GM12801 (cell line): ENCODE results near the gene LRRFIP2.

Source experiments
- TF ChIP-seq, protein P1 (sequence below): IDR thresholded peaks from one replicate; pipeline ENCODE4 v1.5.1; 2011; ENCODE audit warnings: control low read depth; ENCODE audit not compliant: insufficient read length; ENCODE audit errors: extremely low read depth

LRRFIP2 gene

GRCh38 chr3:37197810-37198371, 23.5 kb upstream of the LRRFIP2 start:
- TF ChIP-seq, protein P1, sequence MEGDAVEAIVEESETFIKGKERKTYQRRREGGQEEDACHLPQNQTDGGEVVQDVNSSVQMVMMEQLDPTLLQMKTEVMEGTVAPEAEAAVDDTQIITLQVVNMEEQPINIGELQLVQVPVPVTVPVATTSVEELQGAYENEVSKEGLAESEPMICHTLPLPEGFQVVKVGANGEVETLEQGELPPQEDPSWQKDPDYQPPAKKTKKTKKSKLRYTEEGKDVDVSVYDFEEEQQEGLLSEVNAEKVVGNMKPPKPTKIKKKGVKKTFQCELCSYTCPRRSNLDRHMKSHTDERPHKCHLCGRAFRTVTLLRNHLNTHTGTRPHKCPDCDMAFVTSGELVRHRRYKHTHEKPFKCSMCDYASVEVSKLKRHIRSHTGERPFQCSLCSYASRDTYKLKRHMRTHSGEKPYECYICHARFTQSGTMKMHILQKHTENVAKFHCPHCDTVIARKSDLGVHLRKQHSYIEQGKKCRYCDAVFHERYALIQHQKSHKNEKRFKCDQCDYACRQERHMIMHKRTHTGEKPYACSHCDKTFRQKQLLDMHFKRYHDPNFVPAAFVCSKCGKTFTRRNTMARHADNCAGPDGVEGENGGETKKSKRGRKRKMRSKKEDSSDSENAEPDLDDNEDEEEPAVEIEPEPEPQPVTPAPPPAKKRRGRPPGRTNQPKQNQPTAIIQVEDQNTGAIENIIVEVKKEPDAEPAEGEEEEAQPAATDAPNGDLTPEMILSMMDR: no peak

- TF ChIP-seq, protein P1: no peak
Observed at GRCh38 chr3:37194533-37194932, 20.2 kb upstream of the LRRFIP2 start.

- TF ChIP-seq, protein P1: no peak
Observed at GRCh38 chr3:37190667-37191066, 16.3 kb upstream of the LRRFIP2 start.

- TF ChIP-seq, protein P1: no peak
Observed at GRCh38 chr3:37189109-37189508, 14.7 kb upstream of the LRRFIP2 start.

- TF ChIP-seq, protein P1: no peak
Observed at GRCh38 chr3:37183976-37184375, 9.6 kb upstream of the LRRFIP2 start.

GRCh38 chr3:37183375-37183831, 9.0 kb upstream of the LRRFIP2 start:
- TF ChIP-seq, protein P1: no peak

GRCh38 chr3:37182816-37183215, 8.4 kb upstream of the LRRFIP2 start:
- TF ChIP-seq, protein P1: no peak
